OCI-LY3 (cell line): ENCODE data around the gene SARDH.

Source experiments
- CTCF ChIP-seq: fragments of 200-600, 300-600 bp; sonication (generic); IDR thresholded peaks from 2 replicates; pipeline ENCODE4 v1.5.1; 2014; ENCODE audit warnings: antibody characterized with exemption, low read length, low read depth
- EZH2phosphoT487 ChIP-seq: fragments of 200-600 bp; shearing (Covaris generic); IDR thresholded peaks from 2 replicates; pipeline ENCODE4 v1.6.1; 2018; ENCODE audit warnings: antibody characterized with exemption, mixed run types, low read depth

- no peak for TF ChIP-seq CTCF
- no peak for TF ChIP-seq EZH2phosphoT487
Measured at GRCh38 chr9:133704711-133705181, 33.4 kb downstream of the SARDH start.
